Measurements from ENCODE around the gene CYYR1.

DNA sequence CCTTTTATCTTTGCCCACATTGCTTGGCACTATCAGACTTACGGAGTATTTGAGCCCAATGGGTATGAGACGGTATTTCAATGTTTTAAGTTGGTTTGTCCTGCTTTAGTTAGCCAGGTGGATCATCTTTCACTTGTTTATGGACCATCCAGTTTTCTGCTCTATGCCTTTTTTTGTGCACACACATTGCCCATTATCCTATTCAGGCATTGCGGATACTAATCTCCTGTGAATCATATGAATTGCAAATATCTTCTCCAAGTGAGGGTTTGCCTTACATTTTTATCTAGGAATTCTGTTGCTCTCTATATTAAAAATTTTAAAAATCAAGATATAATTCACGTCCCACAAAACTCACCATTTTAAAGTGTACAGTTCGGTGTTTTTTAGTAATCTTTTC lies 14.0 kb downstream of the CYYR1 start:
- TF ChIP-seq, protein P1, sequence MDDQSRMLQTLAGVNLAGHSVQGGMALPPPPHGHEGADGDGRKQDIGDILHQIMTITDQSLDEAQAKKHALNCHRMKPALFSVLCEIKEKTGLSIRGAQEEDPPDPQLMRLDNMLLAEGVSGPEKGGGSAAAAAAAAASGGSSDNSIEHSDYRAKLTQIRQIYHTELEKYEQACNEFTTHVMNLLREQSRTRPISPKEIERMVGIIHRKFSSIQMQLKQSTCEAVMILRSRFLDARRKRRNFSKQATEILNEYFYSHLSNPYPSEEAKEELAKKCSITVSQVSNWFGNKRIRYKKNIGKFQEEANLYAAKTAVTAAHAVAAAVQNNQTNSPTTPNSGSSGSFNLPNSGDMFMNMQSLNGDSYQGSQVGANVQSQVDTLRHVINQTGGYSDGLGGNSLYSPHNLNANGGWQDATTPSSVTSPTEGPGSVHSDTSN (CRISPR knock-in tag; IDR thresholded peaks at IDR 0.05): no peak
- TF ChIP-seq ZNF626 (tag by site-specific recombination; IDR thresholded peaks at IDR 0.05): no peak
- no peak for TF ChIP-seq FEZF1 (tag by site-specific recombination; IDR thresholded peaks at IDR 0.05)
- TF ChIP-seq ZNF423 (tag by site-specific recombination; IDR thresholded peaks at IDR 0.05): no peak
- TF ChIP-seq ZFP41 (tag by site-specific recombination; IDR thresholded peaks at IDR 0.05; ENCODE audit: borderline replicate concordance): no peak
- TF ChIP-seq YY1 (tag by site-specific recombination; IDR thresholded peaks at IDR 0.05): no peak
- TF ChIP-seq, protein P2, sequence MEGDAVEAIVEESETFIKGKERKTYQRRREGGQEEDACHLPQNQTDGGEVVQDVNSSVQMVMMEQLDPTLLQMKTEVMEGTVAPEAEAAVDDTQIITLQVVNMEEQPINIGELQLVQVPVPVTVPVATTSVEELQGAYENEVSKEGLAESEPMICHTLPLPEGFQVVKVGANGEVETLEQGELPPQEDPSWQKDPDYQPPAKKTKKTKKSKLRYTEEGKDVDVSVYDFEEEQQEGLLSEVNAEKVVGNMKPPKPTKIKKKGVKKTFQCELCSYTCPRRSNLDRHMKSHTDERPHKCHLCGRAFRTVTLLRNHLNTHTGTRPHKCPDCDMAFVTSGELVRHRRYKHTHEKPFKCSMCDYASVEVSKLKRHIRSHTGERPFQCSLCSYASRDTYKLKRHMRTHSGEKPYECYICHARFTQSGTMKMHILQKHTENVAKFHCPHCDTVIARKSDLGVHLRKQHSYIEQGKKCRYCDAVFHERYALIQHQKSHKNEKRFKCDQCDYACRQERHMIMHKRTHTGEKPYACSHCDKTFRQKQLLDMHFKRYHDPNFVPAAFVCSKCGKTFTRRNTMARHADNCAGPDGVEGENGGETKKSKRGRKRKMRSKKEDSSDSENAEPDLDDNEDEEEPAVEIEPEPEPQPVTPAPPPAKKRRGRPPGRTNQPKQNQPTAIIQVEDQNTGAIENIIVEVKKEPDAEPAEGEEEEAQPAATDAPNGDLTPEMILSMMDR (tag by site-specific recombination; IDR thresholded peaks at IDR 0.05): no peak
- no peak for TF ChIP-seq ZBTB7A (tag by site-specific recombination; IDR thresholded peaks at IDR 0.05; ENCODE audit: low read depth)
- TF ChIP-seq, protein P3, sequence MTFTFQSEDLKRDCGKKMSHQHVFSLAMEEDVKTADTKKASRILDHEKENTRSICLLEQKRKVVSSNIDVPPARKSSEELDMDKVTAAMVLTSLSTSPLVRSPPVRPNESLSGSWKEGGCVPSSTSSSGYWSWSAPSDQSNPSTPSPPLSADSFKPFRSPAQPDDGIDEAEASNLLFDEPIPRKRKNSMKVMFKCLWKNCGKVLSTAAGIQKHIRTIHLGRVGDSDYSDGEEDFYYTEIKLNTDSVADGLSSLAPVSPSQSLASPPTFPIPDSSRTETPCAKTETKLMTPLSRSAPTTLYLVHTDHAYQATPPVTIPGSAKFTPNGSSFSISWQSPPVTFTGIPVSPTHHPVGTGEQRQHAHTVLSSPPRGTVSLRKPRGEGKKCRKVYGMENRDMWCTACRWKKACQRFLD (tag by site-specific recombination; IDR thresholded peaks at IDR 0.05): no peak
- TF ChIP-seq IKZF3 (tag by site-specific recombination; IDR thresholded peaks at IDR 0.05): no peak
- TF ChIP-seq, protein P4, sequence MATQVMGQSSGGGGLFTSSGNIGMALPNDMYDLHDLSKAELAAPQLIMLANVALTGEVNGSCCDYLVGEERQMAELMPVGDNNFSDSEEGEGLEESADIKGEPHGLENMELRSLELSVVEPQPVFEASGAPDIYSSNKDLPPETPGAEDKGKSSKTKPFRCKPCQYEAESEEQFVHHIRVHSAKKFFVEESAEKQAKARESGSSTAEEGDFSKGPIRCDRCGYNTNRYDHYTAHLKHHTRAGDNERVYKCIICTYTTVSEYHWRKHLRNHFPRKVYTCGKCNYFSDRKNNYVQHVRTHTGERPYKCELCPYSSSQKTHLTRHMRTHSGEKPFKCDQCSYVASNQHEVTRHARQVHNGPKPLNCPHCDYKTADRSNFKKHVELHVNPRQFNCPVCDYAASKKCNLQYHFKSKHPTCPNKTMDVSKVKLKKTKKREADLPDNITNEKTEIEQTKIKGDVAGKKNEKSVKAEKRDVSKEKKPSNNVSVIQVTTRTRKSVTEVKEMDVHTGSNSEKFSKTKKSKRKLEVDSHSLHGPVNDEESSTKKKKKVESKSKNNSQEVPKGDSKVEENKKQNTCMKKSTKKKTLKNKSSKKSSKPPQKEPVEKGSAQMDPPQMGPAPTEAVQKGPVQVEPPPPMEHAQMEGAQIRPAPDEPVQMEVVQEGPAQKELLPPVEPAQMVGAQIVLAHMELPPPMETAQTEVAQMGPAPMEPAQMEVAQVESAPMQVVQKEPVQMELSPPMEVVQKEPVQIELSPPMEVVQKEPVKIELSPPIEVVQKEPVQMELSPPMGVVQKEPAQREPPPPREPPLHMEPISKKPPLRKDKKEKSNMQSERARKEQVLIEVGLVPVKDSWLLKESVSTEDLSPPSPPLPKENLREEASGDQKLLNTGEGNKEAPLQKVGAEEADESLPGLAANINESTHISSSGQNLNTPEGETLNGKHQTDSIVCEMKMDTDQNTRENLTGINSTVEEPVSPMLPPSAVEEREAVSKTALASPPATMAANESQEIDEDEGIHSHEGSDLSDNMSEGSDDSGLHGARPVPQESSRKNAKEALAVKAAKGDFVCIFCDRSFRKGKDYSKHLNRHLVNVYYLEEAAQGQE (tag by site-specific recombination; IDR thresholded peaks at IDR 0.05): no peak
- TF ChIP-seq, protein P5, sequence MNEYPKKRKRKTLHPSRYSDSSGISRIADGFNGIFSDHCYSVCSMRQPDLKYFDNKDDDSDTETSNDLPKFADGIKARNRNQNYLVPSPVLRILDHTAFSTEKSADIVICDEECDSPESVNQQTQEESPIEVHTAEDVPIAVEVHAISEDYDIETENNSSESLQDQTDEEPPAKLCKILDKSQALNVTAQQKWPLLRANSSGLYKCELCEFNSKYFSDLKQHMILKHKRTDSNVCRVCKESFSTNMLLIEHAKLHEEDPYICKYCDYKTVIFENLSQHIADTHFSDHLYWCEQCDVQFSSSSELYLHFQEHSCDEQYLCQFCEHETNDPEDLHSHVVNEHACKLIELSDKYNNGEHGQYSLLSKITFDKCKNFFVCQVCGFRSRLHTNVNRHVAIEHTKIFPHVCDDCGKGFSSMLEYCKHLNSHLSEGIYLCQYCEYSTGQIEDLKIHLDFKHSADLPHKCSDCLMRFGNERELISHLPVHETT (tag by site-specific recombination; IDR thresholded peaks at IDR 0.05): no peak
- TF ChIP-seq SP2 (tag by site-specific recombination; IDR thresholded peaks at IDR 0.05): no peak
